KOPT-K1 (cell line): Measurements from ENCODE around the gene SUOX.
"Not testable (repeated sequence)": the region's sequence is repeated elsewhere in the genome, so short reads cannot be mapped to it uniquely, and the experiment has no call there.

ENCODE experiments used
- H3K27ac ChIP-seq: fragments of 200-600 bp; sonication (generic); 2 replicates; pipeline ENCODE4 v1.5.1; 2016; ENCODE audit warnings: antibody characterized with exemption, mild to moderate bottlenecking, low read depth, low read length; ENCODE audit not compliant: poor library complexity, severe bottlenecking
- H3K36me3 ChIP-seq: fragments of 200-600 bp; sonication (generic); 2 replicates; pipeline ENCODE4 v1.5.1; 2017; ENCODE audit warnings: antibody characterized with exemption, mild to moderate bottlenecking, low read length, moderate library complexity; ENCODE audit not compliant: insufficient read depth
- H3K9me3 ChIP-seq: fragments of 200-600 bp; sonication (generic); 2 replicates; pipeline ENCODE4 v1.5.1; 2017; ENCODE audit warnings: antibody characterized with exemption, low read length, mild to moderate bottlenecking; ENCODE audit not compliant: insufficient read depth, poor library complexity, severe bottlenecking

Gene SUOX

GRCh38 chr12:55999522-55999921 lies 2.4 kb downstream of the SUOX start:
- Histone ChIP-seq H3K36me3 (peaks cover 11% of the 10 kb centered on the region), H3K27ac (peak overlapping the region; percentile 34)
- H3K9me3 ChIP-seq, result not testable (repeated sequence)

- not testable (repeated sequence) for H3K36me3 ChIP-seq, H3K9me3 ChIP-seq, H3K27ac ChIP-seq
Measured at GRCh38 chr12:55999999-56000540, 3.0 kb downstream of the SUOX start.

- Histone ChIP-seq H3K27ac (no peak overlapping the region), H3K36me3 (no peaks in the 10 kb centered on the region), H3K9me3 (no peaks in the 10 kb centered on the region)
Measured at GRCh38 chr12:56001487-56002100, 4.5 kb downstream of the SUOX start.

DNA sequence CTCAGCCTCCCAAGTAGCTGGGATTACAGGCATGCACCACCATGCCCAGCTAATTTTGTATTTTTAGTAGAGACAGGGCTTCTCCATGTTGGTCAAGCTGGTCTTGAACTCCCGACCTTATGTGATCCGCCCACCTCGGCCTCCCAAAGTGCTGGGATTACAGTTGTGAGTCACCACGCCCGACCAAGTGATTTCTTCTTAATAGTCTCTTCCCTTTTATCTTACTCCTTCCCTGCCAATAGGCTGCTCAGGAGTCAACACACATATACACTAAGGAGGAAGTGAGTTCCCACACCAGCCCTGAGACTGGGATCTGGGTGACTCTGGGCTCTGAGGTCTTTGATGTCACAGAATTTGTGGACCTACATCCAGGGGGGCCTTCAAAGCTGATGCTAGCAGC lies 6.3 kb downstream of the SUOX start:
- H3K36me3 ChIP-seq, result not testable (repeated sequence)

GRCh38 chr12:56004211-56004610 lies 7.1 kb downstream of the SUOX start:
- H3K36me3 ChIP-seq, result no peaks in the 10 kb centered on the region
- H3K9me3 ChIP-seq, result no peaks in the 10 kb centered on the region
- H3K27ac ChIP-seq, result no peak overlapping the region

More for the DNA sequence above, 6.3 kb downstream of the SUOX start:
- not testable (repeated sequence) for H3K27ac ChIP-seq, H3K9me3 ChIP-seq

DNA sequence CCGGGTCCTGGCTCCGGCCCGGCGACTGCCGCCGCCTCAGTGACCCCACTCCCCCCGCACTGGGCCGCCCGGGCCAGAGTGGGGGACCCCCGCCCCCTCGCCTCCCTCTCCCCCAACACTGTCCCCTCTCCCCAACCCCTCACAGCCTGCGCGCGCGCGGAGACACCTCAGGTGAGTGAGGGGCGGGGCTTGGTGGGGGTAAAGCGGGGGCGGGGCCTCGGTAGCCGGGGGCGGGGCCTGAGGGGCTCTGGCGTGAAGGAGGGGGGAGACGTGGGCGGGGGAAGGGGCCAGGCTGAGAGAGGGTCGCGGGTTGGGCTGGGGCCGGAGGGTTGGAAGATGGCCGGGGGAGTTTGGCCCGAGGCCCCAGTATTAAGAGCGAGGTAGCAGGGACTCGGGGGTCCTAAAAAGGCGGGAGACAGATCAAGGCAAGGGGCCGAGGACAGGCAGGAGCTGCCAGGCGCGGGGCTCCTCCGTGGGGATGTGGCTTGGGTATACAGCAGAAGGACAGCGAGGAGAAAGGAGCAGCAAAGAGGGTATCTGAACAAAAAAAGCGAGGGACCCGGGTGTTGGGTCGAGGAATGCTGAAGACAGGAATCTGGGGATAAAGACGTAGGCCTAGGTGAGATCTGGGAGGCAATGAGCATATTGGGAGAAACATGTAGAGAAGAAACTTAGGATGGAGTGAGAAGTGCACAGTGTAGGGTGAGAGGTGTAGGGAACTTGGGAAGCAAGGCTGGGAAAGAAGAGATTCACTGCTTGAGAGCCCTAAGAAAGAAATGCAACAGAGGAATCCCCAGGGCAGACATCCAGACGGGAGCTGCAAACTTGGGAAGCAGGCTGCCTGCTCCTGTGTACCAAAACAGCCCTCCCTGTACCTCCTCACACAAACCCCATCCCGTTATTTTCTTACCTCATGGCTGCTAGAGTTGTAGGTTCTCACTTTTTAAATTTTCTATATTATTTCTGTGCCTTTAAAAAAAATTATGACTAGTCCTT lies 10.8 kb downstream of the SUOX start:
- Histone ChIP-seq H3K9me3 (no peaks in the 10 kb centered on the region), H3K36me3 (no peaks in the 10 kb centered on the region), H3K27ac (no peak overlapping the region)

GRCh38 chr12:56010111-56010570 lies 13.1 kb downstream of the SUOX start:
- Histone ChIP-seq H3K36me3 (no peaks in the 10 kb centered on the region), H3K27ac (no peak overlapping the region), H3K9me3 (no peaks in the 10 kb centered on the region)

DNA sequence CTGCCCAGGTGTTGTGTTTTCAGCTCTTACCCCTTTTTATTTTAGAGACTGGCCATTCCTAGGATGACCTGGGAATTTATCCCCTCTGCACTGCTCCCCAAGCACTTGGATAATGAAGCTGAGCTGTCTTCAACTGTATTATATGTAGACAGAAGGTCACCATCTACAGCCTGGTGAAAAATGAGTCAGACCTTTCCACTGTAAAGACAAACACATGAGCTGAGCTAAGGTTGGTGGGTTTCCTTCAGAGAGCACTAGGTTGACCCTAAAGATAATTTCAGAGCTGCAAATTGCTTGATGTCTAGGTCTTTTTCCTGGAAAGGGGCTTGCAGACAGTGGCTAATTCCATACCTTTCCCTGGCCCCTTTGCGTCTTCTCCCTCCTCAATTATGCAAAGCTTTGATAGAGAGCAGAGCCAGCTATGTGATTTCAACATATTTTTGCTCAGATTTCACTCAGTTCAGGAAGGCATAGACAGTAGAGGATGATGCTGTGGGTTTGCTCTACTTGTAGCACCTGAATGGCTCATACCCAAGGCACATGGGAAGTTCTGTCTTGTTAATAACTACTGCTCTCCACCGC lies 14.5 kb downstream of the SUOX start:
- no peaks in the 10 kb centered on the region for H3K9me3 ChIP-seq
- no peaks in the 10 kb centered on the region for H3K36me3 ChIP-seq
- H3K27ac ChIP-seq, result no peak overlapping the region

- H3K27ac ChIP-seq, result no peak overlapping the region
Measured at GRCh38 chr12:56013482-56013881, 16.4 kb downstream of the SUOX start.

DNA sequence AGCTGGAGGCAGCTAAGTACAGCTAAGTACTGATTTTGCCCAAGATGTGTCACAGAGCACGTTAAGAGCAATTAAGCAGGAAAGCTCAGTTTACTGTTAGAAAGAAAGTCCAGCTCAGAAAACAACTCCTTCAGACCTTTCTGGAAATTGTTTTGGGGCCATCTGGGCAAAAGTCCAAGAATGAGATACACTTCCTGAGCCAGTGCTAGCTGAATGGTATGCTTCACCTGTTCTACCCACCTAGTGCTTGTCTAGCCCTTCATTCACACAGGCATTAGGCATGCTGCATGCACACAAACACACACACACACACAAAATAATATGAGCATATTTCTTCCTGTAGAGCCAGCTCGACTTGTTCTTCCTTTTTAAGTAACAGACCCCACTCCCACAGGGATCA lies 17.1 kb downstream of the SUOX start:
- no peaks in the 10 kb centered on the region for H3K36me3 ChIP-seq
- H3K9me3 ChIP-seq, result no peaks in the 10 kb centered on the region
- H3K27ac ChIP-seq, result no peak overlapping the region

More at GRCh38 chr12:56013482-56013881, 16.4 kb downstream of the SUOX start:
- H3K36me3 ChIP-seq, result no peaks in the 10 kb centered on the region
- H3K9me3 ChIP-seq, result no peaks in the 10 kb centered on the region

GRCh38 chr12:56017181-56017580 lies 20.1 kb downstream of the SUOX start:
- no peaks in the 10 kb centered on the region for H3K36me3 ChIP-seq
- no peaks in the 10 kb centered on the region for H3K9me3 ChIP-seq
- H3K27ac ChIP-seq, result no peak overlapping the region

GRCh38 chr12:56018356-56018755 lies 21.3 kb downstream of the SUOX start:
- Histone ChIP-seq H3K9me3 (no peaks in the 10 kb centered on the region), H3K27ac (no peak overlapping the region)

GRCh38 chr12:56020423-56021184 lies 23.5 kb downstream of the SUOX start, which contains the start of gene IKZF4:
IKZF4 (plus strand) TSS chr12:56021043; CDS start chr12:56021494, 451 bp downstream.
- Histone ChIP-seq H3K9me3 (no peaks in the 10 kb centered on the region), H3K36me3 (peaks cover 9% of the 10 kb centered on the region; the same call in 1 of the 2 replicates), H3K27ac (peak within 1 kb of the TSS; percentile 84)

More at GRCh38 chr12:56018356-56018755, 21.3 kb downstream of the SUOX start:
- no peaks in the 10 kb centered on the region for H3K36me3 ChIP-seq

GRCh38 chr12:56021889-56022497 lies 24.9 kb downstream of the SUOX start:
- peak overlapping the region; percentile 84 for H3K27ac ChIP-seq
- peaks cover 15% of the 10 kb centered on the region; the same call in 1 of the 2 replicates for H3K36me3 ChIP-seq
- no peaks in the 10 kb centered on the region for H3K9me3 ChIP-seq
